Stimulated activated CD4-positive, alpha-beta T cell treated with anti-CD3 and anti-CD28 coated beads, TNF-alpha, amount 100 ng/mL, for 48 hours (primary cell): ENCODE results near the gene ARHGEF17.

Source experiments
- DNase-seq, 3 donors: peaks; one replicate each; pipeline ENCODE4 v3.0.0-alpha.2; 2020; ENCODE audit warnings: low read depth in 3 of 3

ARHGEF17 gene

GRCh38 chr11:73409431-73409830 is 101.4 kb downstream of the ARHGEF17 start:
- DNase-seq: no peak

DNA sequence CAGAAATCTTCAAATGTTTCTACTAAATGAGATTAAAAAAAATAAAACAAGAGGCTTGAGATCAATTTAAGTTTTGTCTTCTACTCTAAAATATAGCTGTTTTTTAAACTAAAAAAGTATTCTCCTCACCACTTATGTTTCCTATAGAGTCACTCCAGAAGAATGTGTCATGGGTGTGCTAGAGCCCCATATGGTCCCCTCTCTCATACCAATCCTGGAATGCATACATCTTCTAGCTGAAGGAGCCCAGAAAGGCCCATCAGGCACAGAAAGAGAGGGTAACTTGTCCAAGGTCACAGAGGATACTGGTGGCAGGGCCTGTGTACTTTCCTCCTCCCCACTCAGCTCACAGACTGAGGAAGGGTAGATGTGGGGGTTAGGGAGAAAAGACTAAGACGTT is 102.6 kb downstream of the ARHGEF17 start:
- DNase-seq: no peak

DNA sequence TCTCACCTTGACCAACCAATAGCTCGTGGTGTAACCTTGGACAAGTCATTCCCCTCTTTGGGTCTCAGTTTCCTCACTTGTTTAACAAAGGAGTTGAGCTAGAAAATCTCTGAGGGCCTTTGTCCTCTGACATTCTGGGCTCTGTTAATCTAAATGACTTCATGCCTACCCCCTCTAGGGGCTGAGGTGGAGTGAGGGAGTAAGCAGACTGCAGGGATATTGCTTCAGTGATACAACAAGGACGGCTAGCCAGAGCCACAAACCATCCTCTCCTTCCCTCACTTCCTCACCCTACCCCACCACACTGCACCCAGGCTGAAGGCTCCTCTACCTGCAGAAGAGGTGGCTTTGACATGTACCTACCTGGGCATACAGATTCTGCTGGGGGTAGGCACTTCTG is 103.0 kb downstream of the ARHGEF17 start:
- no peak for DNase-seq

- no peak for DNase-seq
Measured at GRCh38 chr11:73412308-73412707, 104.2 kb downstream of the ARHGEF17 start.

- no peak for DNase-seq
Measured at GRCh38 chr11:73413256-73413655, 105.2 kb downstream of the ARHGEF17 start.

DNA sequence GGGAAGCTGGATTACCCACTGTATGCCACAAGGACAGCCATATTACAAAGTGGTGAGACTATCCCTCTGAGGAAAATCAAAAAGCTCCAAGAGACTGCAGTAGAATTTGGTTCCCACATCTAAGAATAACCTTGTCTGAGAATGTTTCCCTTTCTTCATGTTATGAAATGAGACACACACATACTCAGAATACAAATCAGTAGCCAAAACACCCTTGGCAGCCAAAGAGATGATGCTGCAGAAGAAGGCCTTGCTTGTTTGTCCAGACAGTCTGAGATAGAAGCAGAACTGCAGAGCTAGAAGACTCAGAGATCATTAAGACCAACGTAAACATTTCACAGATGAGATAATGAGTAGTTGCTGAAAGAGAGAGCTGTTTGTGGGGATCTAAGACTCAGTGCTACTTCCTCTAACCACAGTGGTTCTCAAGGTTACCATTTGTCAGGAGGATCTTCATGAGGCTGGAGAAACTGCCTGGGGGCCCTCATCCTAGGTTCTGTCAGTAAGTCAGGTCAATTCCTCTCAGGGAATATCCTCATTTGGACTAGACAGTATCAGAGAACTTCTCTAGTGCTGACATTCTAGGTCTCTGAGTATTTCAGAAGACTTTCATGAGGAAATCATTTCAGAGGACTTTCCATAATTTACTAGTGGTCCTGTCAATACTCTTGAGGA is 107.0 kb downstream of the ARHGEF17 start:
- DNase-seq: no peak

DNA sequence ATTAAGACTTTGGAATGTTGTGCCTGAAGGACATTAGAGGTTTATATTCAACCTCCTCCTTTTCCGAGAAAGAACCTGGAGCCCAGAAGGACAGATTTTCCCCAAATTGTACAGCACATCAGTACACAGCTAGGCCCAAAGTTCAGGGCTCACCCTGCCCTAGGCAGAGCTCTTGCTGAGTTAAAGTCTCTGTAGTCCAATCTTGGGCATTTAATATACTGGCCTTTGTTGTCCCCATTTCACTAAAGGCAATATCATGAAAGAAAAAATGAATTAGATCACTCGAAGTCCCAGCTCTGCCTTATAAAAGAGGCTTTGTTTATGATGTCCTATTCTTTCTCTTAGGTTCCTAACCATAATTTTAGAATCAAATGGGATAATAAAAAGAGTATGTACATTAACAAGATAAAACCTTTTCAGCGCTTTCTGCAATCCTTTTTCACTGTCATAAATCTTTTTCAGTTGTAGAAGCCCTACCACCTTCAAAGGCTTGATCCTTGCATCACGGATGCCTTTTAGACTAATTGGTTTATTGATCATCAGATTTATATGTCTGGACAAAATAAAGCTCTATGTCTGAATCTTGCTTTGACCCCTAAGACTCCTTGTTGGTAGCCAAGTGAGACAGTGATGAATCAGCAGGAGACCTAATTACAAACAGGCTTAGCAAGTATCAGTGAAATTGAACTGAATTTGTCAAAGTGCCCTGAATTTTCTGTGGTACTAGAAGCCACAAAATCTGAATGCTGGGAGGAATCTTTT is 108.0 kb downstream of the ARHGEF17 start:
- no peak for DNase-seq

DNA sequence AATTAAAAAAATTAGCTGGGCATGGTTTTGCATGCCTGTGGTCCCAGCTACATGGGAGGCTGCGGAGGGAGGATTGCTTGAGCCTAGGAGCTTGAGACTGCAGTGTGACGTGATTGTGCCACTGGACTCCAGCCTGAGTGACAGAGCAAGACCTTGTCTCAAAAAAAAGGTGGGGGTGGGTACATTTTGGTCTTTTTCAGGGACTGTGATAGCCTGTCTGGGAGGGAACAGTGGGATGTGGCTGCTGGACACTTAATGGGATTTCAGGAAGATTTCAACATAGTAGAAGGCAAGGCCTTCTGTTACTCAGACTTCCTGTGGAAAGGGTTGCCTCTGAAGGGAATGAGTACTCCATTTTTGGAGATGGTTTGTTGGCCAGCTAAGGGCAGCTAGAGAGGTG is 108.7 kb downstream of the ARHGEF17 start:
- no peak for DNase-seq
